Erythroblast (primary cell): ENCODE measurements around the gene CPOX.

Experiments used
- GATA1 ChIP-seq: IDR thresholded peaks from 2 replicates; pipeline ENCODE4 v1.6.1; 2011; ENCODE audit warnings: low read depth, mild to moderate bottlenecking, control low read depth, low read length, moderate library complexity
- POLR2A ChIP-seq: IDR thresholded peaks from 2 replicates; pipeline ENCODE4 v1.6.1; 2011; ENCODE audit warnings: mild to moderate bottlenecking, low read length

- no peak for TF ChIP-seq POLR2A
- TF ChIP-seq GATA1 = no peak
Observed at GRCh38 chr3:98596087-98596486, 2.7 kb upstream of the CPOX start.
